BE2C (cell line): ENCODE data around the gene SNRPE.

Experiments
- DNase-seq: peaks from one replicate; pipeline ENCODE4 v3.0.0-alpha.2; 2020
- H3K27me3 ChIP-seq: fragments of 250-450 bp; sonication (Bioruptor Pico); 2 replicates; pipeline ENCODE4 v1.5.1; 2020; ENCODE audit warnings: mild to moderate bottlenecking
- H3K36me3 ChIP-seq: fragments of 250-450 bp; sonication (Bioruptor Pico); 2 replicates; pipeline ENCODE4 v1.5.1; 2020; ENCODE audit warnings: mild to moderate bottlenecking
- H3K4me1 ChIP-seq: fragments of 250-450 bp; sonication (Bioruptor Pico); 2 replicates; pipeline ENCODE4 v1.5.1; 2020
- H3K4me3 ChIP-seq: 2 replicates; pipeline ENCODE4 v1.5.1; 2011; ENCODE audit warnings: low read depth, low read length
- H3K9me3 ChIP-seq: fragments of 250-450 bp; sonication (Bioruptor Pico); 2 replicates; pipeline ENCODE4 v1.5.1; 2020
- CTCF ChIP-seq: IDR thresholded peaks from 2 replicates; pipeline ENCODE4 v1.5.1; 2012; ENCODE audit warnings: mild to moderate bottlenecking, low read depth, low read length

Gene SNRPE

DNA sequence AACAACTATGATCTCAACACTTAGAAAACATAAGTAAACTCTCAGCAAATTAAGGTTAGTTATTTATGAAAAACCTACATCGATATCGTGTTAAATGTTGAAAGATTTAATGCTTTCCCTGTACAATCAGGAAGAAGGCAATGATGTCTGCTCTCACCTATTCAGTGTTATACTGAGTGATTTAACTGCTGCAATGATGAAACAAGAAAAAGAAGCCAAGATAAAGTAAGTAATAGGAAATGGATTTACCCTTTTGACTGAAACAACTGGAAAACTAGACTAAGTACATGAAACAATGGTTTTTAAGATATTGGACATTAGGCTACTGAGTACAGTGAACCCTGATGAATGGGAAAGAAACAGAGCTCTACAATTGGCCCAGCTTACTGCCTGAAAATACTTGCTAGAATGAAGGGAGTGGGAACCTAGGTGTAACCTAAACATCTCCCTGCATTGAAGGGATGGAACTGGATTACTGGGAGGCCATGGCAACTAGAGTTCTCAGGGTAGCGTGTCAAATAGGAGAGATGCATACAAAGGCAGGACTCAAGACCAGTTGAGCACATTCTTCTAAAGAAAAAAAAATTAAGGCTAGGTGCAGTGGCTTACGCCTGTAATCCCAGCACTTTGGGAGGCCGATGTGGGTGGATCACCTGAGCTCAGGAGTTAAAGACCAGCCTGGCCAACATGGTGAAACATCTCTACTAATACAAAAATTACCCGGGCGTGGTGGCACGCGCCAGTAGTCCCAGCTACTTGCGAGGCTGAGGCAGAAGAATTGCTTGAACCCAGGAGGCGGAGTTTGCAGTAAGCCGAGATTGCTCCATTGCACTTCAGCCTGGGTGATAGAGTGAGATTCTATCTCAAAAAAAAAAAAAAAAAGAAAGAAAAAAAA is 37.3 kb downstream of the SNRPE start:
- DNase-seq, result no peak
- Histone ChIP-seq H3K27me3 (no peaks in the 10 kb centered on the region), H3K36me3 (no peaks in the 10 kb centered on the region), H3K4me3 (no peak overlapping the region), H3K9me3 (peaks cover 4% of the 10 kb centered on the region), H3K4me1 (no peaks in the 10 kb centered on the region)
- no peak for TF ChIP-seq CTCF

- no peak overlapping the region for H3K4me3 ChIP-seq
- TF ChIP-seq CTCF, result no peak
These were observed 37.9 kb downstream of the SNRPE start for GRCh38 chr1:203899353-203899716.

GRCh38 chr1:203899869-203900714 is 38.7 kb downstream of the SNRPE start:
- DNase-seq, result no peak
- Histone ChIP-seq H3K27me3 (no peaks in the 10 kb centered on the region), H3K36me3 (no peaks in the 10 kb centered on the region), H3K4me1 (no peaks in the 10 kb centered on the region), H3K9me3 (no peaks in the 10 kb centered on the region), H3K4me3 (no peak overlapping the region)
- no peak for TF ChIP-seq CTCF

More at GRCh38 chr1:203899353-203899716, 37.9 kb downstream of the SNRPE start:
- Histone ChIP-seq H3K27me3 (no peaks in the 10 kb centered on the region), H3K9me3 (peaks cover 4% of the 10 kb centered on the region), H3K36me3 (no peaks in the 10 kb centered on the region), H3K4me1 (no peaks in the 10 kb centered on the region)
- no peak for DNase-seq

DNA sequence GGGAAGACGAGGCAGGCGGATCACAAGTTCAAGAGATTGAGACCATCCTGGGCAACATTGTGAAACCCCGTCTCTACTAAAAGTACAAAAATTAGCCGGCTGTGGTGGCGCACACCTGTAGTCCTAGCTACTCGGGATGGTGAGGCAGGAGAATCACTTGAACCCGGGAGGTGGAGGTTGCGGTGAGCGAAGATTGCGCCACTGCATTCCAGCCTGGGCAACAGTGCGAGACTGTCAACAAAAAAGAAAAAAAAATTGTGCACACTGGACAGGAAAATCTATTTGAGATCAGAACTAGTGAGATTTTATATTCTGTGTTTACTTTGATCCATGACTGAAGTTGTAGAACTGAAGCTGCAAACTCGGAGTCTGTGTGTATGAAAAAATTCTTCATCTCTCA is 40.2 kb downstream of the SNRPE start:
- no peaks in the 10 kb centered on the region for H3K36me3 ChIP-seq
- H3K4me3 ChIP-seq, result no peak overlapping the region
- no peak for TF ChIP-seq CTCF
- no peaks in the 10 kb centered on the region for H3K27me3 ChIP-seq
- no peaks in the 10 kb centered on the region for H3K4me1 ChIP-seq
- DNase-seq, result no peak
- H3K9me3 ChIP-seq, result no peaks in the 10 kb centered on the region

GRCh38 chr1:203905275-203905674 is 43.9 kb downstream of the SNRPE start:
- no peak for TF ChIP-seq CTCF
- no peaks in the 10 kb centered on the region for H3K36me3 ChIP-seq
- H3K9me3 ChIP-seq, result no peaks in the 10 kb centered on the region
- DNase-seq, result no peak
- no peak overlapping the region for H3K4me3 ChIP-seq
- H3K27me3 ChIP-seq, result no peaks in the 10 kb centered on the region
- H3K4me1 ChIP-seq, result no peaks in the 10 kb centered on the region
